Stimulated activated naive CD4-positive, alpha-beta T cell treated with Interleukin-2 at 50 U/mL for 16 hours (primary cell): ENCODE results near the gene MYH6.
"Not testable (repeated sequence)": the region's sequence is repeated elsewhere in the genome, so short reads cannot be mapped to it uniquely, and the experiment has no call there.

Experiments used
- DNase-seq: peaks from one replicate; lab custom pipeline; 2025; lab: John Stamatoyannopoulos, UW

Gene MYH6

DNA sequence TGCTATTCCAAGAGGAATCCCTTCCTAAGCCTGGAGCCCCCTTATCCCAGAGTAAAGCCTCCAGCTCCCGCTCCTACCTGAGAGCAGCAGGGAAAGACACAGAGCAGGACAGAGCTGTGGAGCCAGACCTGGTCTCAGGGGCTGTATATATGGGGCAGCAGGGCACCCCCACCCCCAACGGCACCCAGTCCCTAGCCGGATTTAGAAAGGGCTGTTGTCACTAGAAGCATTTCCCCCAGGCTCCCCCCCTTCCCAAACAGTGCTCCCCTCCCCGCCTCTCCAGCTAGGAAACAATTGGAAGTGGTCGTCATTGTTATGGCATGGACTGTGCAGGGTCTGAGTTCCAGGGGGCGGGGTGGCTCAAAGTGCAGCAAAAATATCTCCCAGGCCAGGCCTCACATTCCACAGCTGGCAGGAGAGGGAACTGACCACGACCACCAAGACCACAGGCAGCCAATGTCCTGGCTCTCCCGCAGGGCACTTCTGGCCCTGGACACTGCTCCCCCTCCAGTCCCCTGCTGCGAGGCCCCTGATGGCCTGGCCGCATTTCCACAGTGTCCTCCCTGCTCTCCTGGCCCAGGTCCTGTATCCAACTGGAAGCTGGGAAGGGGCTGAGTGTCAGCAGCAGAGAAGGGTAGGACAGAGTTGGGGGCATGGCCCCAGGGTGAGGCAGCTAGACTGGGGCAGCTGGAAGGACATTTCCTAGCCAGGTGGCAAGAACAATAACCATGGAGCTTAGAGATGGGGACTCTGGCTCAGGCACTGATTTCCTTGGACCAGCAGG lies 27.7 kb upstream of the MYH6 start, which contains the start of gene MYH7:
MYH7 (minus strand) TSS at position 118 of the 784 bp plus-strand sequence. CDS start 1,928 bp downstream, outside the sequence.
- DNase-seq = no peak

DNA sequence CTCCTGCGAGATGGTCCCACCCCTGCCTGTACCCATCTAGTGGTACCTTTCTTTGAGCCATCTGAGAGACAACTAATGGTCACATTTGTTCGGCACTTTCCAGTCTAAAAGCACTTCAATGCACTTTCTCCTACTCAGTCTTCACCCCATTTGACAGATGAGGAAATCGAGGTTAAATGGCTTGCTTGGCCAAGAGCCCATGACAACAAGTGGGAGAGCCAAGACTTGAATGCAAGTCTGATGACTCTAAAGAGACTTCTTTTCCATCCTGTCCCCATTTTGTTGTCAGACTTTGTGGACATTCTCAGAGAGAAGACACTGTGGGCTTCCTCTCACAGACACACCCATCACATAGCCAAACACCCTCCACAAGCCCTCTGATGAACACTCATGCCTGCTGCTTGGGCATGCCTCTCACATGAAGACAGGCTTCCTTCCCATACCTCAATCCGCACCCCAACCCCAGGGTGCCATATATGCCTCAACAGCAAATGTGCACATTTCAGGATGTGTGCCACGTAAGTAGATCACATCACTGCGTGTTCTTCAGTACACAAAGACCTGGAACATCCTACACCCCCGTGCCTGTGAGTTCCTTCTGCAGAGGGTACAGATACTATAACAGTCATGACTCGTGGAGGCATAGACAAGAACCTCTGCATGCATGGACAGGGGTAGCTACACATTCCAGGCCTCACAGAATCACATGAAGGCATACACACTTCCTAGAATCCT lies 26.6 kb upstream of the MYH6 start:
- no peak for DNase-seq

DNA sequence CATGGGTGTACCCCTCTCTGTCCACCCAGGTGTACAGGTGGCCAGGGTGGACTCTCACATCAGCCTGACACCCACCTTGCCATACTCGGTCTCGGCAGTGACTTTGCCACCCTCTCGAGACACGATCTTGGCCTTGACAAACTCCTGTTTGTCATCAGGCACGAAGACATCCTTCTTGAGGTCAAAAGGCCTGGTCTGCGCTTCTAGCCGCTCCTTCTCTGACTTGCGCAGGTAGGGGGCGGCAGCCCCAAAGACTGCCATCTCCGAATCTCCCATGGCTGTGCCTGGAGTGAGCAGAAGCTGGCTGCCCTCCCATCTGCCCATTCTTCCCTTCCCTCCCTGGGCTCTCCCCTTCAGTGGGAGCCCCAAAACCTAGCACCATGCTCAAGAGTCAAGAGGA lies 25.4 kb upstream of the MYH6 start:
- DNase-seq = no peak

DNA sequence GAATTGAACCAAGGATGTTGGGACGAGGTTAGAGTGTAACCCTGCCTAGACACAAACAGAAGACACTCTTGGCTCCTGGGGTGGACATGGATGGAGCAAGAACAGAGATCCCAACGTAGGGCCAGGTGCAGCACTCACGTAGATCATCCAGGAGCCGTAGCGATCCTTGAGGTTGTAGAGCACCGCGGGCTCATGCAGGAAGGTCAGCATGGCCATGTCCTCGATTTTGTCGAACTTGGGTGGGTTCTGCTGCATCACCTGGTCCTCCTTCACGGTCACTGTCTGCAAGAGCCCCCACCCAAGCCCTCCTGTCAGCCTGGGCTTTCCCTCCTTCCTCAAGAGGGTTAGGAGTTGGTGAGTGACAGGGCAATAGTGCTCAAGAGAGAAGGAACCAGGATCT lies 24.9 kb upstream of the MYH6 start:
- DNase-seq = no peak

DNA sequence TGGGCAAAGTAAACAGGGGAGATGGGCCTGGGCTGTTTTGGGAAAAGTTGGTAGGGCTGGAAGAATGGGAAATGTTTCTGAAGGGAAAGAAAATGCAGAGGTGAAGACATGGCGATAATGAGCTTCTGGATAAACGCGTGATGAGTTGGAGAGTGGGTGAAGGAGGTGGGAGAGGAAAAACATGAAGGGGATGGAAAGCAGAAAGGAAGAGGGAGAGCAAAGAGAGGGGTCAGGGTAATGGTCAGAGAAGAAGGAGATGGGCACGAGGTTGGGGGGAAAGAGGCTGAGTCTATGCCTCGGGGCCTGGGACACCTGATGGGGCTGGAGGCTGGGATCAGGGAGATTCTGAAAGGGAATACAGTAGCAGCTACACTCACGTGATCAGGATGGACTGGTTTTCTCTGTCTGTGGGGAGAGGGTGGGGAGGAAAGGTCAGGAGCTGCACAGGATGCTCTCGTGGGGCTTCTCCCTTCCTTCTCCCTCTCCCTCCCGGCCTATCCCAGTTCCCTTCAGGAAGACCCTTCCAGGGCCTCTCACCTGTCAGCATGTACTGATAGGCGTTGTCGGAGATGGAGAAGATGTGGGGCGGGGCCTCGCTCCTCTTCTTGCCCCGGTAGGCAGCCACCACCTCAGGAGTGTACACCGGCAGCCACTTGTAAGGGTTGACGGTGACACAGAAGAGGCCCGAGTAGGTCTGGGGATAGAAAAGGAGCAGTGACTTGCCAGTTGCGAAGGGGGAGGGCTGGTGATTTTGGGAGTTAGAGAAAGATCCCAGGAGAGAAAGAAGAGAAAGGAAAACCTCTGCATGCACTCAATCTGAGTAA lies 24.2 kb upstream of the MYH6 start:
- DNase-seq = no peak

DNA sequence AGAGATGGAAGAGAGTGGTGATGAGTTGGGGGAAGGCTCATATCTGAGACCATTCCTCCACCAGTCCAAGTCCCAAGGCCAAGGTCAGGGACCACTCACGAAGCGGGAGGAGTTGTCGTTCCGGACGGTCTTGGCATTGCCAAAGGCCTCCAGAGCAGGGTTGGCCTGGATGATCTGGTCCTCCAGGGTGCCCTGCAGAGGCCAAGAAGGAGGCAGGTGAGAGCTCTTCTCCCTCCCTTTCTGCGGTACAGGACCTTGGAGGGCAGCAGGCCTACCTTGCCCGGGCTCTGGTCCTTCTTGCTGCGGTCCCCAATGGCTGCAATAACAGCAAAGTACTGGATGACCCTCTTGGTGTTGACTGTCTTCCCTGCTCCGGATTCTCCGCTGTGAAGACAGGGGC lies 23.4 kb upstream of the MYH6 start:
- no peak for DNase-seq

DNA sequence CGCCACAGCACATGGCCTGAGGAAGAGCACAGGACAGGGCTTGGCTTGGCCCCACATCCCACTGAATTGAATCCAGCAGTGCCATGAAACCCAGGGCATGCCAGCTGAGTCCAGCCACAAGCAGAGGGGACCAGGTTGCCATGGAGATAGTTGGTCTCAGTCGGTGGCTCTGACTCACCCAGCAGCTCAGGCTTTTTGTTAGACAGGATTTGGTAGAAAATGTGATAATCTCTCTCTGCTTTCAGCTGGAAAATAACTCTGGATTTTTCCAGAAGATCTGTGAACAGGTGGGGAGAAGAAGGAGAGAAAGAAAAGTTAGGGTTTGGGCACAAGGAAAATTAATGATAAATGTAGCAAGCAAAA lies 22.6 kb upstream of the MYH6 start:
- no peak for DNase-seq

DNA sequence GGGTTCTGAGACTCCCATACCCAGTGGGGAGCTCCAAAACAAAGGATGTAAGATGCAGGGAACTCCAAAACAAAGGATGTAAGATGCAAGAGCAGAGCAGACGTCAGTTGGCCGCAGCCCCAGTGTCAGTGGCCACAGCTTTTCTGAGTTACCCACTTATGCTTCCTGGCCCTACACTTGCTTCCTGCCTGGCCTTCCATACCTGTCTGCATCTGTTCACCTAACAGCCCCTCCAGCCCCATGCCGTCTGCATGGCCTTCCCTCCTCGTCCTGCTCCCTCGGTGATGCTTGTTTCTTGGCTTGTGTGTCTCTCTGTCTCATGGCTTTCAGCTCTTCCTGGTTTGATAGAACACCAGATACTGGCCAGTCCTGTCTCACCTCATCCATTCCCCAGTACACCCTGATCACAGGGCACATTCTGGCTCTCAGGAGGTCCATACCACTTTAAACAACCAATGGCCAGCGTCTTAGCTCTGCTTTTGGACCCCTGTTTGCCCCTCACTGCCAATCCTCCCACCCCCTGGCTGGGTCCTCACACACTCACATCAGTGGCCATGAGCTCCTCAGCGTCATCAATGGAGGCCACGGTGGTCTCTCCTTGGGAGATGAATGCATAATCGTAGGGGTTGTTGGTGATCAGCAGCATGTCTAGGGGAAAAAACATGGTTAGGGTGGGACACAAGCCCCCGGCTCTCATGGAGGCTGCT lies 22.1 kb upstream of the MYH6 start:
- no peak for DNase-seq

DNA sequence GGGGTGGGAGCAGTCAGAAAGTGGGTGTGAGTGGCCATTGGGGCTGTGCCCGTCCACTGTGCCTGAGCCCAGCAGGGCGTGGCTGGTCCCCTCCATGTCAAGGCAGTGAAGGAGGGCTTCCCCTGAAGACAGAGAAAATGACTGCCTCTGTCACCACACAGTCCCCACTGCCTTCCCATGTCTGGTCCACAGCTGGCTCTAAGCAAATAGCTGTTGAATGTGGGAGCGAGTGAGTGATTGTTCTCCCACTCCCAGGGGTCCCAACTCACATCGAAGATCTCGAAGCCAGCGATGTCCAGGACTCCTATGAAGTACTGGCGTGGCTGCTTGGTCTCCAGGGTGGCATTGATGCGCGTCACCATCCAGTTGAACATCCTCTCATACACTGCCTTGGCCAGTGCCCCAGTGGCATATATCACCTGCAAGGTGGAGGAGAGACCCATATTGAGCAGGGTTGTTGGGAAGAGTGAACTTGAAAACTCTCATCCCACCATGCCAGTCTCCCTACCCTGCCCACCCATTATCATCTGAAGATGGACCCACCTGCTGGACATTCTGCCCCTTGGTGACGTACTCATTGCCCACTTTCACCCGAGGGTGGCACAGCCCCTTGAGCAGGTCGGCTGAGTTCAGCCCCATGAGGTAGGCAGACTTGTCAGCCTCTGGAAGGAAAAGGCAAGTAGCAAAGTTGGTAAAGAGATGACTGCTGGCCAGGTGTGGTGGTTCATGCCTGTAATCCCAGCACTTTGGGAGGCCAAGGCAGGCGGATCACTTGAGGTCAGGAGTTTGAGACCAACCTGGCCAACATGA lies 20.8 kb upstream of the MYH6 start:
- no peak for DNase-seq

DNA sequence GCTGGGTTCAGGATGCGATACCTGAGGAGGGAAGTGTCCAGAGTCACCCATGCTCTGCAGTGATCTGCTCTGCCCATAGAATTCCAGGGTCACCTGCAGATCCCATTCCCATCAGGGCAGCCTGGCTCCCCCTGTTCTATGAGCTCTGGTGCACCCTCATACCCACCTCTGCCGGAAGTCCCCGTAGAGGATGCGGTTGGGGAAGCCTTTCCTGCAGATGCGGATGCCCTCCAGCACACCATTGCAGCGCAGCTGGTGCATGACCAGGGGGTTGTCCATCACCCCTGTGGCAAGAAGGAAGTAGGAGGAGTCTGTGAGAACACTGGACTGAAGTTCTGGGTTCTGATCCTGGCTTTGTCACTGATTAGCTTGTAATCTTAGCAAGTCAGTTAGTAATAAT lies 17.7 kb upstream of the MYH6 start:
- not testable (repeated sequence) for DNase-seq

DNA sequence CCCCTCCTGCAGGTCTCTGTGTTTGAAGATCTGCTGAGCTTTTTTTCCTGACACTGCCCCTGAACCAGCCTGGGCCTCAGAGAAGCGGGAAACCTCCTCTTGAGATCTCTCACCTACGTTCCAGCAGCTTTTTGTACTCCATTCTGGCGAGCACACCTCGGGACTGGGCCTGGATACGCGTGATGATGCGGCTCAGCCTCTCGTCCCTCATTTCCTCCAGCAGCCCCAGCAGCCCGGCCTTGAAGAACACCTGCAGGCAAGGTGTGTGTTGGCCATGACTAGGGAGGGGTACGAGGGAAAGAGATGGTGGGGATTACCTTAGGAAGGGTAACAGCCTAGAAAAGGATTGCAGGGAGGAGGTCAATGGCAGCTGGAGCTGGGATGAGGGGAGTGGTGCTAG lies 17.1 kb upstream of the MYH6 start:
- no peak for DNase-seq

DNA sequence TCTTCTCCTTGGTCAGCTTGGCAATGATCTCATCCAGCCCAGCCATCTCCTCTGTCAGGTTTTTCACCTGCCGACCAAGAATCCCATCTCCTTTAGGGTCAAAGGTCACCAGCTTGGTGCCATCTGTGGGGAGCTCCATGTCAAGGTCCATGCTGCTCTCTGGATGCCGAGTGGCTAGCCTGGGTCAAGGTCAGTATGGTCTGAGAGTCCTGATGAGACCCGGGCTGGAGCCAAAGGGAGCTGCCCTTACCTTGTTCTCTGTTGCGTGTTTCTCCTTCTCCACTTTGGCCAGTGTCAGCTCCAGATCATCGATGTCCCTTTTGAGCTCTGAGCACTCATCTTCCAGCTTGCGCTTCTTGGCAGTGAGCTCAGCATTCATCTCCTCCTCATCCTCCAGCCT lies 15.6 kb upstream of the MYH6 start:
- DNase-seq = no peak

DNA sequence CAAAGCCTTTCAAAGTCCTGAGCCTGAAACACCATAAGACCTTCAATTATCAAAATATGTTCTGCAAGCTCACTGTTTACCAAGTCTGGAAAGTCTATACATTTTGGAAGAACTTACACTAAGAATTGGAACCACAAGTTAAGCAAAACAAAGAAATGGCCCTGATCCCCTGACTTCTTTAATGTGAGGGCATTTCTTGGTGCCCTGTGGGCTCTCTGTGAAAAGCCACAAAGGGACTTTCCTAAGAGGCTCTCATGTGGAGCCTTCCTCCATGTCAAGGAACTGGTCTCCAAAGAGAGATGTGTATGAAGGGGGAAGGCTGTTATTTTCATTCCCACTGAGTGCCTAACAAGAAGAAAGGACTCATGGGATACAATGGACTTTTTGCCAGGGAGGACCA lies 13.5 kb upstream of the MYH6 start:
- no peak for DNase-seq

DNA sequence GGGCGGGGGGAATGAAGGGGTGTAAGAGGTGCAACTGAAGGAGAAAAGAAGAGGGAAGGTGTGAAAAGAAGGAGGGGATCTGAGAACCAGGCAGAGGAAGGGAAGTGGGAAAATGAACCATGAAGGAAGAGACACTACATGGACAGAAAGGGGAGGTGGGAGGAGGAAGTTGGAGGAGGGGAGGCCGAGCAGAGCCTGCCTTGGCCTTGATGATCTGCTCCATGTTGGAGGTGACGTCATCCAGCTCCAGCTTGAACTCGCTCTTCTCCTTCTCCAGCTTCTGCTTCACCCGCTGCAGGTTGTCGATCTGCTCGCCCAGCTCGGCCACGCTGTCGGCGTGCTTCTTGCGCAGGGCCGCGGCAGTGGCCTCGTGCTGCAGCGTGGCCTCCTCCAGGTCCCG lies 11.6 kb upstream of the MYH6 start:
- not testable (repeated sequence) for DNase-seq

DNA sequence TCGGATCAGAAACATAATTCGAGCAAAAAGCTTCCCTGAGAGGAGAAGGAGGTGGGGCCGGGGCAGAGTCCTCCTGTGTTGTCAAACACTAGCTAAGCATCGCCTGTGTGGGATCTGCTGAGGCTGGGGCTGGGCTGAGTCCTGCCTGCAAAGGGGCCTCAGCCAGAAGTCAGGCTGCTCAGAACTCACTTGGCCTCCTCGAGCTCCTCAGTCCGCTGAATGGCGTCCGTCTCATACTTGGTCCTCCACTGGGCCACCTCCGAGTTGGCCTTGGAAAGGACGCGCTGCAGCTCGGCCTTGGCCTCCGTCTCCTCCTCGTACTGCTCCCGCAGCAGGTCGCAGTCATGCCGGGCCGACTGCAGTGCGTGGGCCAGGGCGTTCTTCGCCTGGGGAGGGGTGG lies 9.9 kb upstream of the MYH6 start:
- DNase-seq = no peak

DNA sequence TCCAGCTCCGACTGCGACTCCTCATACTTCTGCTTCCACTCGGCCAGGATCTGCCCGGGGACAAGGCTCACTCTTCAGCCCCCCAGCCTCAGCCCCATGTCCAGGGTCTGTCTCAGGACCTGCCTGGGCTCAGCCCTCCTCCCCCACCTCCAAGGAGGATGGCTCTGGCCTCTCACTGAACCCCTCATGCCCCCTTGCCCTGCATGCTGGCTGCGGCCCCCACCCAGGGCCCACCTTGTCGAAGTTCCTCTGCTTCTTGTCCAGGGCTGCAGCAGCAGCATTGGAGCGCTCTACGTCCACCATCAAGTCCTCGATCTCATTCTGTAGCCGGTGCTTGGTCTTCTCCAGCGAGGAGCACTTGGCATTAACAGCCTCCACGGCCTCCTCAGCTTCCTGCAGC lies 9.2 kb upstream of the MYH6 start:
- DNase-seq = not testable (repeated sequence)

DNA sequence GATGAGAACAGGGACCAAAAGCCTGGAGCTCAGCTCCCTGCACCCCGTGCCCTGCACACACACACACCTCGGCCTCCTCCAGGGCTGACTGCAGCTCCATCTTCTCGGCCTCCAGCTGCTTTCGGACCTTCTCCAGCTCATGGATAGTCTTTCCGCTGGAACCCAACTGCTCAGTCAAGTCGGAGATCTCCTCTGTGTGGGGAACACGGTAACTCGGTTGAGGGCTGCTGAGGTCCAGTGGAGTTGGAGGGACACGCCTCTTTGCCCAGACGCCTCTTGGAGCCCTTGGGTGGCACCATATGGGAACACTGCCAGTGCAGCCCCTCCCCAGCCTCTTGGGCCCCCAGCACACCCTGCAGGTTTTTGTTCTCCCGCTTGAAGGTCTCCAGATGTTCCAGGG lies 8.7 kb upstream of the MYH6 start:
- no peak for DNase-seq

DNA sequence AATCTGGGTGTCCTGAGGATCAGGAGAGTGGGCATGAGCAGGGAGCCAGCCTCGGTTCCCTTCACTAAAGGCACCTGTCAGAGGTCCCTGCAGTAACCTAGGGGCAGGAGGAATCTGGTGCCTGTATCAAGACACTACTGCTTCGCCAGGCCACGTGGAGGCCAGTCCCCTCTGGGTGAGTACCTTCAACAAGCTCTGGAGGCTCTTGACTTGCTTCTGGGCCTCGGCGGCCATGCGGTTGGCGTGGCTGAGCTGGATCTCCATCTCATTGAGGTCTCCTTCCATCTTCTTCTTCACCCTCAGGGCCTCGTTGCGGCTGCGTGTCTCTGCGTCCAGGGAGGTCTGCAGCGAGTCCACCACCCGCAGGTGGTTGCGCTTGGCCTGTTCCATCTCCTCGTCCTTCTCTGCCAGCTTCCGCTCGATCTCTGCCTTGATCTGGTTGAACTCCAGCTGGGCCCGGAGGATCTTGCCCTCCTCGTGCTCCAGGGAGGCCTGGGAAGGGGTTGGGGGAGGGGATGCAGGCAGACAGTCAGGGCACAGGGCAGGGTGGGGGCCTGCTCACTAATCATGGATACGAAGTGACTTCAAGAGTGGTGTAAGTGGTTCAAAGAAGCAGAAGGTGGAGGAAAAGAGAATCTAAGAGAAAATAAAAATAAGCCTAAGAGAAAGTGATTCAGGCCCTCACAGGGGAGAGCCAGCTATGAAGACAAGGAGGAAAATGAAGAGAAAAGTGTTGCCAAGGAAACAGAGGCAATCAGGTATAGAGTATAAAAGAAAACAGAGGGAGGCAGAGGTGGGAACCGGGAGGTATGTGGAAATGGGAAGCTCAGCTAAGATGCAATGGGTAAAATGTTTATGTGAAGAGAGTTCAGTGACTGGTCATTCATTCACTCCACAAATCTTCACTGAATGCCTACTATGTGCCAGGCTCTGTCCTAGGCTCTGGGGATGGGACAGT lies 8.0 kb upstream of the MYH6 start:
- DNase-seq = no peak

DNA sequence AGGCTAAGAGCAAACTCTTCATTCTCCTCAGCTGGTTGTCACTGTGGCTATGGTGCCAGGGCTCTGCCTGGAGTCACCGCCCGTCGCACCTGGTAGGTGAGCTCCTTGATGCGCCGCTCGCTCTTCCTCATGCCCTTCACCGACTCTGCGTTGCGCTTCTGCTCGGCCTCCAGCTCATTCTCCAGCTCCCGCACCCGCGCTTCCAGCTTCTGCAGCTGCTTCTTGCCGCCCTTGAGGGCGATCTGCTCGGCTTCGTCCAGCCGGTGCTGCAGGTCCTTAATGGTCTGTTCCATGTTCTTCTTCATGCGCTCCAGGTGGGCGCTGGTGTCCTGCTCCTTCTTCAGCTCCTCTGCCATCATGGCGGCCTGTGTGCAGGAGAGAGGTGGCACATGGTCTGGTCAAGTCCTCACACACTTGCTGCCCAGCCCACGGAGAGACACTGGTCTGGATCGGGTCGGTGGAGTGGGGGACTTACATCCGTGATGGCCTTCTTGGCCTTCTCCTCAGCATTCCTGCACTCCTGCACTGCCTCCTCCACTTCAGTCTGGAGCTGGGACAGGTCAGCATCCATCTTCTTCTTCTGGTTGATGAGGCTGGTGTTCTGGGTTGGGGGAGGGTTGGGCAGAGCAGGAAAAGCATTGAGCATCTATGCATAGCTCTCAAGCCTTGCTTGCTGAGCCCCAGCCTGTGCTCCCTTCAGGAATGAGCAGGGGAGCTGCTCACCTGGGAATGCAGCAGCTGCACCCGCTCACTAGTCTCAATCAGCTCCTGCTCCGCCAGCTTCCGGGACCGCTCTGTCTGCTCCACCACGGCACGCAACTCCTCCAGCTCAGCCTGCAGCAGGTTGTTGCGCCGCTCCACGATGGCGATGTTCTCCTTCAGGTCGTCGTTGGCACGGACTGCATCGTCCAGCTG lies 7.1 kb upstream of the MYH6 start:
- no peak for DNase-seq
